ENCODE measurements around the gene PTPRJ. TPM values are rescaled to one million over a fixed set of nuclear protein-coding genes. Genes with fewer than 3 reads are reported as not detected.

PTPRJ gene
- total and polyA plus RNA-seq, 7 donors: 2.4 to 23.3 (median 10.2) TPM

GRCh38 chr11:48101958-48102357 lies 121.6 kb downstream of the PTPRJ start:
- no peak overlapping the region for H3K4me3 ChIP-seq
- DNase-seq: no peak
- no peaks in the 10 kb centered on the region for H3K9me3 ChIP-seq
- H3K36me3 ChIP-seq: no peaks in the 10 kb centered on the region
- intact Hi-C loops (cut with DNase I): no loop called here
- TF ChIP-seq POLR2AphosphoS5 (IDR thresholded peaks at IDR 0.05) (no peak), POLR2A (IDR thresholded peaks at IDR 0.05) (no peak), EP300 (IDR thresholded peaks at IDR 0.05) (no peak), CTCF (IDR thresholded peaks at IDR 0.05) (no peak)
- no peak overlapping the region for H3K27ac ChIP-seq
- 42 to 73% methylated on average over 6 of the region's 6 CpGs for WGBS, 2 donors
- H3K4me1 ChIP-seq: peaks cover 0 to 15% (median 13%) of the 10 kb centered on the region in 4 donors
- no peaks in the 10 kb centered on the region for H3K27me3 ChIP-seq

- no peaks in the 10 kb centered on the region for H3K36me3 ChIP-seq
- H3K4me1 ChIP-seq: peaks cover 0 to 22% (median 14%) of the 10 kb centered on the region in 4 donors
- H3K27ac ChIP-seq: peak overlapping the region; percentile 14 to 71 (median 42)
- DNase-seq: no peak
- TF ChIP-seq POLR2A (IDR thresholded peaks at IDR 0.05): no peak
- TF ChIP-seq POLR2AphosphoS5 (IDR thresholded peaks at IDR 0.05): peak in 3 of 4 donors; percentile 44 to 54 (median 45)
- TF ChIP-seq CTCF (IDR thresholded peaks at IDR 0.05): no peak
- peak in 2 of 4 donors; percentile 18 to 42 for TF ChIP-seq EP300 (IDR thresholded peaks at IDR 0.05)
- WGBS, 2 donors: 29 to 62% methylated on average over 12 of the region's 12 CpGs
- no peaks in the 10 kb centered on the region for H3K27me3 ChIP-seq
- H3K9me3 ChIP-seq: no peaks in the 10 kb centered on the region
- intact Hi-C loops (cut with DNase I): no loop called here
- H3K4me3 ChIP-seq: no peak overlapping the region
Observed at GRCh38 chr11:48103621-48104567, 123.5 kb downstream of the PTPRJ start.

DNA sequence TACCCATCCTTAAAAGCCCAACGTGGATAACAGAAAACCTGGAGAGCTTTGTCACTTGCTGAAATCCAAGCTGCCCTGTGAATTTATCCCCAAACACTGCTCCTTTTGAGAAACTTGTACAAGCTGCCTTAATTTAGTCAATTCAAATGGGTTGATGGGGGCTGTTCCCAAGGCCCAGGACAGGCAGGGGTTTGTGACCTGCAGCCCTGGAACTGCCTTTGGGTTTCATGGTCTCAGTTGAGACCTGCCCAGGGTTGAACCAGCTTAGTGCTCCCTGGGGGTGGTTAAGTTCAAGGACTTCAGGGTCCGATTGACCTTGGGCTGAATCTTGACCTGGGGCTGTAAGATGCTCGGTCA lies 124.2 kb downstream of the PTPRJ start:
- H3K4me3 ChIP-seq: no peak overlapping the region
- no peaks in the 10 kb centered on the region for H3K36me3 ChIP-seq
- H3K9me3 ChIP-seq: no peaks in the 10 kb centered on the region
- no peaks in the 10 kb centered on the region for H3K27me3 ChIP-seq
- WGBS, 2 donors: 37 to 69% methylated on average over 3 of the region's 3 CpGs
- peak overlapping the region in 3 of 4 donors; percentile 1 to 71 (median 33) for H3K27ac ChIP-seq
- TF ChIP-seq CTCF (IDR thresholded peaks at IDR 0.05): no peak
- no peak for TF ChIP-seq POLR2A (IDR thresholded peaks at IDR 0.05)
- TF ChIP-seq EP300 (IDR thresholded peaks at IDR 0.05): no peak
- TF ChIP-seq POLR2AphosphoS5 (IDR thresholded peaks at IDR 0.05): no peak
- peaks cover 0 to 24% (median 17%) of the 10 kb centered on the region in 4 donors for H3K4me1 ChIP-seq
- no peak for DNase-seq
- intact Hi-C loops (cut with DNase I): no loop called here

DNA sequence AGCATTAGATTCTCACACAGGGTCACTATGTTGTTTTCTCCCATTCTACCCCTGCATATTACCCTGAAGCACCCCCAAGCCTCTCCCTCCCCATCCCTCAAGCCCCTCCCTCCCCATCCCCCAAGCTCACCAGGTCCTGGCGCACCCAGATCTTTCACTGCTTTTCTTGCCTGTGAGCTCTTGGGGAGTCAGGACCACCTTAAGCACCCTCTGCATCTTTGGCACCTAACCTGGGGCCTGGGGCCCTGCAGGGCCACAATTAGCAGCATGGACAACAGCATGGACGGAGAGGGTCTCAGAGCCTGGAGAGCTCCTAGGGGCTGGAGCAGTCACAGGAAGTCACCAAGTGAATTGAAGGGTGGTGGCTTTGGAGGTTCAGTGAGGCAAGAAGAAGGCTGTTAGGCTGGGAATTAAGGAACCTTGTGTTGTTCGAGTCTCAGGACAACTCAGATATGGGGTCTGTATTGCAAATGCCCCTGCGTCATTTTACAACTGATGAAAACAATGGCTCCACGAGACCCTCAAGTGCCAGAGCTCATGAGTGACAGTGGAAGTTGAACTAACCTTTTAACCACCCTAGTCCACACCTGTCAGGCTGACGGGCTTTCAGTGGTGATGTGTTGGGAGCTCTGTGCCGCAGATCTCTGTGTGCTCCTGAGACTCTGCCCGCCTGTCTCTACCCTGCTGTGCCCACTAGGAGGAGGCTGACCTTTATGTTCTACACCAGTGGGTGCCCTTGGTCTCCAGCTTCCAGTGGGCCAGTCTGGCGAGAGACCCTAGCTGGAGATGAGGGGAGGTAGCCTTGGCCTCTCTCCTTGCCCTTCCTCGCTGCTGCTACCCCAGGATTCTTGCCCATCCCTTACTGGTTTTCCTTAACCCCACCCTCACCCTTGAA lies 125.0 kb downstream of the PTPRJ start:
- Histone ChIP-seq H3K27me3 (no peaks in the 10 kb centered on the region), H3K4me3 (no peak overlapping the region), H3K9me3 (no peaks in the 10 kb centered on the region), H3K36me3 (no peaks in the 10 kb centered on the region), H3K27ac (peak overlapping the region in 1 of 4 donors; percentile 71), H3K4me1 (peaks cover 0 to 31% (median 23%) of the 10 kb centered on the region in 4 donors)
- DNase-seq: no peak
- WGBS, 2 donors: 87 to 88% methylated on average over 10 of the region's 10 CpGs
- intact Hi-C loops (cut with DNase I): no loop called here
- TF ChIP-seq POLR2A (IDR thresholded peaks at IDR 0.05) (no peak), CTCF (IDR thresholded peaks at IDR 0.05) (no peak), EP300 (IDR thresholded peaks at IDR 0.05) (no peak), POLR2AphosphoS5 (IDR thresholded peaks at IDR 0.05) (no peak)

Measured in sigmoid colon (tissue), 7 donors.